DMS153 treated with DMSO at 0.1 percent for 48 hours (cell line): ENCODE results near the gene FCHO2.
A peak's percentile ranks its signal among the peaks of the same experiment; 100 is the strongest.
"Not testable (repeated sequence)": the region's sequence is repeated elsewhere in the genome, so short reads cannot be mapped to it uniquely, and the experiment has no call there.

Experiments
- DNase-seq: peaks from one replicate; lab custom pipeline; 2025; ENCODE audit not compliant: unreplicated experiment; lab: John Stamatoyannopoulos, UW

FCHO2 gene

DNA sequence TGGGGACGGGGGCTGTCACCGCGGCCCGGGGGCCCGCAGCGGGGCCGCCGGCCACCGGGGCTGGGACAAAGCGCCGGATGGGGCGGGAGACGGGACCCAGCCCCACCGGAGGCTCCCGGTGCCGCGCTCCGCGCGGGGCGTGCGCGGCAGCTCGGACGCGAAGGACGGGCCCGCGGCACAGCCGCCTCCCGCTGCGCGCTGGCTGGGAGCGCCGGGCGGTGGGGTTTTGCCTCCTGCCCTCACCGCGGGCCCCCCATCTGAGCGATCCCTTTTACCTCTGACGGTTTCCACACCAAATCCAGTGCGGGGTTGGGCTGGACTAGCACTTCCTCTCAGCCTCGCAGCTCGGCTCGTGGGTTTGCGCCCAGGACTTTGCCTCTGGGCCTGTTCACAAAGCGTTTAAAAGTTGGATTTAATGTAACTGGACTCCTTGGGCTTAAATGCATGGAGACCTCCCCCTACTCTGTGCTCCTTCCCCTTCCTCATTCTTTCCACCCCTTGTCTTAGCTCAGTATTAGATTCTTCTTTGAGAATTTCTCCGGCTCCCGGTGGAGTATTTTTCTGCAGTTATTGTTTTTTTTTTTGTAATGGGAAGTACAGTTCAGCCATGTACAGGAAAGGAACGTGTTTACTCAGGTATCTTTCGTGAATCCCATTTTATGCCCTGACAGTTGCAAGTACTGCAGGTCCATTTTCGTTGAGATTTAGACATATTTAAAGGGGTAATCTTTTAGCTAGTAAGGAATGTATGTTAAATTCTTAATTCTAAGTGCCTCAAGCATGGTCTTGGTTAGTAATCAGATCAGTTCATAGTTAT is 691 bp downstream of the FCHO2 start:
- peak; percentile 18 for DNase-seq

DNA sequence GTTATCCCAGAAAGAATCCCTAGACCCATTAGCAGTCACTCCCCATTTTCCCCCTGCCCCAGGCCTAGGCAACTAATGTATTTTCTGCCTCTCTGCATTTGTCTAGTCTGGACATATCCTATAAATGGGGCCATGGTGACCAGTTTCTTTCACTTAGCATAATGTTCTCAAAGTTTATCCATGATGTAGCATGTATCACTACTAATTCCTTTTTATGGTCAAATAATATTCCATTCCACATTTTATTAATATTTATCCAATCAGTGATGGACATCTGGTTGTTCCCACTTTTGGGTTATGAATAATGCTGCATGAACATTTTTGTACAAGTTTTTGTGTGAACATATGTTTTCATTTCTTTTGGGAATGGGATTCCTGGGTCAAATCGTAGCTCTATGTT is 1.5 kb downstream of the FCHO2 start:
- no peak for DNase-seq

- no peak for DNase-seq
Observed at GRCh38 chr5:72959257-72959656, 3.4 kb downstream of the FCHO2 start.

DNA sequence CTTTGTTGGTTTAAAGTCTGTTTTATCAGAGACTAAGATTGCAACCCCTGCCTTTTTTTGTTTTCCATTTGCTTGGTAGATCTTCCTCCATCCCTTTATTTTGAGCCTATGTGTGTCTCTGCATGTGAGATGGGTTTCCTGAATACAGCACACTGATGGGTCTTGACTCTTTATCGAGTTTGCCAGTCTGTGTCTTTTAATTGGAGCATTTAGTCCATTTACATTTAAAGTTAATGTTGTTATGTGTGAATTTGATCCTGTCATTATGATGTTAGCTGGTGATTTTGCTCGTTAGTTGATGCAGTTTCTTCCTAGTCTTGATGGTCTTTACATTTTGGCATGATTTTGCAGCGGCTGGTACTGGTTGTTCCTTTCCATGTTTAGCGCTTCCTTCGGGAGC is 18.6 kb downstream of the FCHO2 start:
- DNase-seq = not testable (repeated sequence)

DNA sequence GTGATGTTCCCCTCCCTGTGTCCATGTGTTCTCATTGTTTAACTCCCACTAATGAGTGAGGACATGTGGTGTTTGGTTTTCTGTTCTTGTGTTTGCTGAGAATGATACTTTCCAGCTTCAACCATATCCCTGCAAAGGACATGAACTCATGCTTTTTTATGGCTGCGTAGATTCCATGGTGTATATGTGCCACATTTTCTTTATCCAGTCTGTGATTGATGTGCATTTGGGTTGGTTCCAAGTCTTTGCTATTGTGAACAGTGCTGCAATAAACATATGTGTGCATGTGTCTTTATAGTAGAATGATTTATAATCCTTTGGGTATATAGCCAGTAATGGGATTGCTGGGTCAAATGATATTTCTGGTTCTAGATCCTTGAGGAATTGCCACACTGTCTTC is 21.0 kb downstream of the FCHO2 start:
- DNase-seq = peak; percentile 4

- DNase-seq = no peak
Observed at GRCh38 chr5:72985719-72986118, 29.9 kb downstream of the FCHO2 start.

DNA sequence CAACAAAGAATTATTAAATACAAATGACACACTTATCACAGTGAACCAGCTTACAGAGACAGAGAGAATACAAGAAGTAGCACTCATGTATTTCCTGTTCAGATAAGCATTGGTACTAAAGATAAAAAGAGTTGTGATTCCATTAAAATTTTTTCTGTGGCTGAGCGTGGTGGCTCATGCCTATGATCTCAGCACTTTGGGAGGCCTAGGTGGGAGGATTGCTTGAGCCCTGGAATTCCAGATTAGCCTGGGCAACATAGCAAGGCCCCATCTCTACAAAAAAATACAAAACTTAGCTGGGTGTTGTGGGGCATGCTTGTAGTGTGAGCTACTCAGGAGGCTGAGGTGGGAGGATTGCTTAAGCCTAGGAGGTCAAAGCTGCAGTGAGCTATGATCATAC is 32.9 kb downstream of the FCHO2 start:
- no peak for DNase-seq

- DNase-seq = no peak
Observed at GRCh38 chr5:72991394-72991793, 35.6 kb downstream of the FCHO2 start.

- no peak for DNase-seq
Observed at GRCh38 chr5:72994578-72994977, 38.7 kb downstream of the FCHO2 start.

GRCh38 chr5:72996632-72997031 is 40.8 kb downstream of the FCHO2 start:
- no peak for DNase-seq

- no peak for DNase-seq
Observed at GRCh38 chr5:72999916-73000315, 44.1 kb downstream of the FCHO2 start.

GRCh38 chr5:73005886-73006285 is 50.0 kb downstream of the FCHO2 start:
- DNase-seq = no peak

DNA sequence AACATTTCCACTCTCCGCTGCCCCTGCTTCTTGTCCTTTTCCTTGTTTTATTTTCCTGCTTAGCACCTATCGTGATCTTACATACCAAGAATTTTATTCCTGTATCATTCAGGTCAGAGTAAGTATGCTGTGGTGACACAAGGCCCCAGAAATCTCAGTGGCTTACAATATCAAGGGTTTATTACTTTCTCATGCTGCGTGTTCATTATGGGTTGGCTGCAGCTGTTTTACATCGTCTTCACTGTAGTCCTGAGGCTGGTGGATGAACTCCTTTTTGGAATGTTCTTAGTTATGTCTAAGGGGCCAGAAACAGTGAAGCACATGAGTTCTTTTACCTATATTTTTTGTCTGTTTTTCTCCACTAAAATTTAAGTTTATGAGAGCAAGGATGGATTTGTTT is 51.2 kb downstream of the FCHO2 start:
- DNase-seq = no peak

- DNase-seq = no peak
Observed at GRCh38 chr5:73008831-73009230, 53.0 kb downstream of the FCHO2 start.

GRCh38 chr5:73011612-73012011 is 55.8 kb downstream of the FCHO2 start:
- DNase-seq = not testable (repeated sequence)

GRCh38 chr5:73018892-73019291 is 63.1 kb downstream of the FCHO2 start:
- no peak for DNase-seq

DNA sequence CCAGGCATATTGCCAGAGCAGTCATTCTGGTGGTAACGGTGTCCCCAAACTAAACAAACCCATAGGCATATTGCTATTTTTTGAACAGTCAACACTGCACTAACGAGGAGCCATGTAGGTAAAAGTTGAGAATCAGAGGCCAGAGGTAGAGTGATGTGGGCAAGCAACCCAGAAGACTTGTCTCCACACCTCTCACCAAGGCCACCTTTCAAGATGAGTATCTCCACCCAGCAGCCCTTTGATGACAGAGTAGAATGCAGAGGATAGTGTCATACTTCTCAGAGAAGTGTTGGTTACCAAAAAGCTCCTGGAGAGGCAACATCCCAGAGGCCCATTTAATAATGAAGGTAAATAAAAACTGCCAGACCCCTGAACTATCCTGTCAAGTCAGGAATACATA is 63.9 kb downstream of the FCHO2 start:
- DNase-seq = no peak

DNA sequence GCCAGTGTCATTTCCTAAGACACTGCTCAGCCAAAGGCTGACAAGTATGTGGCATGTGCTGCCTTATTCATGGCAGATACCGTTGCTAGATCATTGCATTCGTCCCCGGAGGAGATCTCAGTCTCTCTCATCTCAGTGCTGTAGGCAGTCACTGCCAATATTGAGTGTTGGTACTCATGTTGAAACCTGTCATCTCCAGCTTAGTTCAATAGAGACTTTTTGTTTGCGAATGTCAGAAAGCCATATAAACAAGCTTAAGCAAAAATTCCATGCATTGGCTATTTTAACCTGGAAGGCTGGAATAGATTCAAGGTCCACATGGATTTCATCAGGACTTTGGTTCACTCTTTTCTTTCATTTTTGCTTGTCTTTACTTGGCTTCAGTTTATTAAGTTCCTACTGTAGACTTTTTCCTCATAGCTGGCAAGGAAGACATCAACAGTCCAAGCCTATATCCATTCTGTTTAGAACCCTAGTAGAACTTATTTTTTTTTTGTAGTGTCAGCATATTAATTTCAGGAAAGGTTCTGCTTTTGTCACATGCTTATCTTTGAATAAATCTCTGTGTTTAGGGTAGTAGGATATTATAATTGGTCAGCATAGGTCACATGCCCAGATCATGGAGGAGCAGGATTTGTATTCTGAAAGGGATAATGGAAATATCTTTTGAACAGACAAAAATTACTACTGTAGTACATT is 66.8 kb downstream of the FCHO2 start:
- DNase-seq = no peak

- not testable (repeated sequence) for DNase-seq
Observed at GRCh38 chr5:73024946-73025544, 69.2 kb downstream of the FCHO2 start.

- DNase-seq = no peak
Observed at GRCh38 chr5:73027361-73027760, 71.5 kb downstream of the FCHO2 start.

DNA sequence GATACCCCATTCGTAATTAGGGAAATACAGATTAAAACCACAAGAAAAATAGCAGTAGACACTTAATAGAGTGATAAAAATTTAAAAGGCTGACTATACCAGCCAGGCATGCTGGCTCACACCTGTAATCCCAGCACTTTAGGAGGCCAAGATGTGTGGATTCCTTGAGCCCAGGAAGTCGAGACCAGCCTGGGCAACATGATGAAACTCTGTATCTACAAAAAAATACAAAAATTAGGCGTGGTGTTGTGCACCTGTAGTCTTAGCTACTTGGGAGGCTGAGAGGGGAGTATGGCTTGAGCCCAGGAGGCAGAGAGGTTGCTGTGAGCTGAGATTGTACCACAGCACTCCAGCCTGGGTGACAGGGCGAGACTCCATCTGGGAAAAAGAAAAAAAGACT is 72.0 kb downstream of the FCHO2 start:
- DNase-seq = no peak

GRCh38 chr5:73028991-73029595 is 73.3 kb downstream of the FCHO2 start:
- DNase-seq = no peak
